ENCODE data around the gene CIAO3. TPM values are rescaled to one million over a fixed set of nuclear protein-coding genes. Genes with fewer than 3 reads are reported as not detected.

Gene CIAO3
- total and polyA plus RNA-seq, 10 of the 15 experiments (the other 5 are each of a cell fraction or from before 2014, with no cell fraction given), result 1.4 to 37.5 (median 30.8) TPM

DNA sequence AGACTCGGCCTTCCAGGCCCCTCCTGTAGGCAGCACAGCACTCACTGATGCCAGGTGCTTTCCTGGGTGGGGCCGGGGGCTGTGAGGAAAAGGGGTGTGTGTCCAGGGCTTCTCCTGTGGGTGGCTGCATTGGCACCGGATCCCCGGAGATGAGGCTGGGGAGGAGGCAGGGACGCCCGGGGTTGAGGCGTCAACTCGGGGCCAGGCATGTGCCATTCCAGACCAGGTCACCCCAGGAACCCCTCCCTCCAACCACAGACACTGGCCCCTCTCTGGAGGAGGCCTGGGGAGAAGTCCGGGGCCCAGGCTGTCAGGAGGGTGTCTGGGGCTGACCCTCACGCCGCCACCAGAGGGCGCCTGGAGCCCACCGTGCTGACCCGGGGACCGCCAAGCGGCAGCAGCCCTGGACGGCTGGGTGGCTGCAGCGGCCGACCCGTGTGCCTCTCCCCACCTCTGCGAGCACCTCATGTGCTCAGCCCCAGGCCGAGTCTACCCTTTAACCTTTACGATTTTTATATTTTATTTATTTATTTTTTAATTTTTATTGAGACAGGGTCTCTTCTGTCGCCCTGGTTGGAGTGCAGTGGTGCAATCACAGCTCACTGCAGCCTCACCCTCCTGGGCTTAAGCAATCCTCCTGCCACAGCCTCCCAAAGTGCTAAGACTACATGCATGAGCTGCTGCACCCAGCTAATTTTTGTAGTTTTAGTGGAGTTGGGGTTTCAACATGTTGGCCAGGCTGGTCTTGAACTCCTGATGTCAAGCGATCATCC lies 29.1 kb downstream of the CIAO3 start (continued):
- TF ChIP-seq MEF2B (IDR thresholded peaks at IDR 0.05; ENCODE audit: partially characterized antibody, poor library complexity, severe bottlenecking), result no peak
- TF ChIP-seq POLR2A (IDR thresholded peaks at IDR 0.05; ENCODE audit: low read depth, low read length), result no peak
- no peak for TF ChIP-seq NFXL1 (IDR thresholded peaks at IDR 0.05; ENCODE audit: borderline replicate concordance)
- no peak for TF ChIP-seq BCLAF1 (IDR thresholded peaks at IDR 0.05)
- TF ChIP-seq USF2 (IDR thresholded peaks at IDR 0.05; ENCODE audit: borderline replicate concordance, low read depth, low read length), result no peak
- TF ChIP-seq REST (IDR thresholded peaks at IDR 0.05; ENCODE audit: low read depth, low read length), result no peak
- TF ChIP-seq, protein P1, sequence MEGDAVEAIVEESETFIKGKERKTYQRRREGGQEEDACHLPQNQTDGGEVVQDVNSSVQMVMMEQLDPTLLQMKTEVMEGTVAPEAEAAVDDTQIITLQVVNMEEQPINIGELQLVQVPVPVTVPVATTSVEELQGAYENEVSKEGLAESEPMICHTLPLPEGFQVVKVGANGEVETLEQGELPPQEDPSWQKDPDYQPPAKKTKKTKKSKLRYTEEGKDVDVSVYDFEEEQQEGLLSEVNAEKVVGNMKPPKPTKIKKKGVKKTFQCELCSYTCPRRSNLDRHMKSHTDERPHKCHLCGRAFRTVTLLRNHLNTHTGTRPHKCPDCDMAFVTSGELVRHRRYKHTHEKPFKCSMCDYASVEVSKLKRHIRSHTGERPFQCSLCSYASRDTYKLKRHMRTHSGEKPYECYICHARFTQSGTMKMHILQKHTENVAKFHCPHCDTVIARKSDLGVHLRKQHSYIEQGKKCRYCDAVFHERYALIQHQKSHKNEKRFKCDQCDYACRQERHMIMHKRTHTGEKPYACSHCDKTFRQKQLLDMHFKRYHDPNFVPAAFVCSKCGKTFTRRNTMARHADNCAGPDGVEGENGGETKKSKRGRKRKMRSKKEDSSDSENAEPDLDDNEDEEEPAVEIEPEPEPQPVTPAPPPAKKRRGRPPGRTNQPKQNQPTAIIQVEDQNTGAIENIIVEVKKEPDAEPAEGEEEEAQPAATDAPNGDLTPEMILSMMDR (IDR thresholded peaks at IDR 0.05 in 2 of 3, conservative IDR thresholded peaks at IDR 0.05 in 1 of 3; ENCODE audit: control insufficient read depth in 2 of 3, extremely low read depth in 1 of 3, insufficient read depth in 1 of 3, low read depth in 3 of 3, low read length in 3 of 3), result peak; percentile 79 to 98 (median 95)
- no peak for TF ChIP-seq CHD4 (IDR thresholded peaks at IDR 0.05)
- TF ChIP-seq LARP7 (IDR thresholded peaks at IDR 0.05), result peak; percentile 27; the same call in 1 of the 2 replicates
- no peak for TF ChIP-seq ZNF384 (IDR thresholded peaks at IDR 0.05; ENCODE audit: borderline replicate concordance, low read depth, low read length)
- no peak for TF ChIP-seq ZNF207 (IDR thresholded peaks at IDR 0.05; ENCODE audit: borderline replicate concordance)
- TF ChIP-seq RB1 (IDR thresholded peaks at IDR 0.05; ENCODE audit: borderline replicate concordance), result no peak
- TF ChIP-seq ZBTB4 (CRISPR knock-in tag; IDR thresholded peaks at IDR 0.05), result no peak
- no peak for TF ChIP-seq IKZF2 (IDR thresholded peaks at IDR 0.05)
- TF ChIP-seq SREBF2 (IDR thresholded peaks at IDR 0.05; ENCODE audit: low read length), result no peak
- TF ChIP-seq TCF7 (IDR thresholded peaks at IDR 0.05; ENCODE audit: borderline replicate concordance), result no peak

All from GM12878 (cell line).